Mesothelial cell of epicardium (in vitro differentiated cells): ENCODE measurements around the gene COL25A1. TPM values are rescaled to one million over a fixed set of nuclear protein-coding genes. Genes with fewer than 3 reads are reported as not detected.

Experiments used
- DNase-seq, 2 experiments: peaks; one replicate each; pipeline ENCODE4 v3.0.0; 2021; ENCODE audit warnings: low spot score in 2 of 2; ENCODE audit not compliant: unreplicated experiment in 2 of 2
- H3K27ac Mint-ChIP-seq: 2 replicates; pipeline ENCODE4 v1.8.0; 2021; ENCODE audit warnings: mixed read lengths
- H3K27me3 Mint-ChIP-seq: 2 replicates; pipeline ENCODE4 v1.8.0; 2021; ENCODE audit warnings: low read depth, mixed read lengths
- H3K36me3 Mint-ChIP-seq: 2 replicates; pipeline ENCODE4 v1.8.0; 2021; ENCODE audit warnings: mixed read lengths
- H3K4me1 Mint-ChIP-seq: 2 replicates; pipeline ENCODE4 v1.8.0; 2021; ENCODE audit warnings: mixed read lengths
- H3K4me3 Mint-ChIP-seq: 2 replicates; pipeline ENCODE4 v1.8.0; 2021; ENCODE audit warnings: mild to moderate bottlenecking, moderate library complexity, mixed read lengths
- H3K9me3 Mint-ChIP-seq: 2 replicates; pipeline ENCODE4 v1.8.0; 2021; ENCODE audit warnings: mixed read lengths
- total RNA-seq: library from RNA; stranded (reverse); gene quantifications from 3 replicates; pipeline ENCODE4 v1.2.1, GENCODE V29; 2021
- TF ChIP-seq, protein P1 (sequence below): fragments of 200-600 bp; sonication (generic); IDR thresholded peaks from one replicate; pipeline ENCODE4 v1.5.0; 2021; ENCODE audit warnings: antibody characterized with exemption; ENCODE audit not compliant: unreplicated experiment

The COL25A1 gene
- total RNA-seq, 1 donor from 2014 or later, result 56.7 TPM

DNA sequence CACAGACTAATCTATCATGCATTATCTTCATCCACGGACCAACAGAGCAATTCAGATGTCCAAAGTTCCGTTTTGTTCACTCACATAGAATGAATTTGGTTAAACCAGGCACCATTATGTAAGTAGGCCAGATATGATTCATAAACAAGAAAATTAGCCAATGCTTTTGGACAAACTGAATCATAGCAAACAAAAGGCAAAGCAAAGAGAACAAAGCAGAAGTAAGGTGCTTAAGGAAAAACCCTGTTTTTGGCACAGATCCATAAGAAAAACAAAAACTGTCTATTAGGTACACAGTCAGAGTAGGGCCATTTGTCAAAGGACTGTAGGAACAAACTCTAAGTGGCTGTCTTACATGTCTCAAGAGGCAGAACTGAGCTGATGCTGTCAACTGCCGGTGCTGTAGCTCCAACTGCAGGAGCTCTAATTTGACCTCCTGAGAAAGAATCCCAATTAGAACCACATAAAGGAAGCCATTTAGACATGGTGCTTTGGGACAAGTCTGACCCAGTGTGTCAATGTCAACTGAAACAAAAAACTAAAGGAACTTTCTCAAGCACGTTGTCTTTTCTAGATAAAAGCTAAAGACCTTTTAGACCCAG lies 146.7 kb downstream of the COL25A1 start:
- DNase-seq, result no peak
- Mint-ChIP-seq H3K4me1 (peaks cover 54% of the 10 kb centered on the region), H3K9me3 (no peaks in the 10 kb centered on the region), H3K36me3 (no peaks in the 10 kb centered on the region), H3K27me3 (no peaks in the 10 kb centered on the region), H3K27ac (peak overlapping the region; percentile 89), H3K4me3 (no peak overlapping the region)
- TF ChIP-seq, protein P1, sequence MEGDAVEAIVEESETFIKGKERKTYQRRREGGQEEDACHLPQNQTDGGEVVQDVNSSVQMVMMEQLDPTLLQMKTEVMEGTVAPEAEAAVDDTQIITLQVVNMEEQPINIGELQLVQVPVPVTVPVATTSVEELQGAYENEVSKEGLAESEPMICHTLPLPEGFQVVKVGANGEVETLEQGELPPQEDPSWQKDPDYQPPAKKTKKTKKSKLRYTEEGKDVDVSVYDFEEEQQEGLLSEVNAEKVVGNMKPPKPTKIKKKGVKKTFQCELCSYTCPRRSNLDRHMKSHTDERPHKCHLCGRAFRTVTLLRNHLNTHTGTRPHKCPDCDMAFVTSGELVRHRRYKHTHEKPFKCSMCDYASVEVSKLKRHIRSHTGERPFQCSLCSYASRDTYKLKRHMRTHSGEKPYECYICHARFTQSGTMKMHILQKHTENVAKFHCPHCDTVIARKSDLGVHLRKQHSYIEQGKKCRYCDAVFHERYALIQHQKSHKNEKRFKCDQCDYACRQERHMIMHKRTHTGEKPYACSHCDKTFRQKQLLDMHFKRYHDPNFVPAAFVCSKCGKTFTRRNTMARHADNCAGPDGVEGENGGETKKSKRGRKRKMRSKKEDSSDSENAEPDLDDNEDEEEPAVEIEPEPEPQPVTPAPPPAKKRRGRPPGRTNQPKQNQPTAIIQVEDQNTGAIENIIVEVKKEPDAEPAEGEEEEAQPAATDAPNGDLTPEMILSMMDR, result no peak

DNA sequence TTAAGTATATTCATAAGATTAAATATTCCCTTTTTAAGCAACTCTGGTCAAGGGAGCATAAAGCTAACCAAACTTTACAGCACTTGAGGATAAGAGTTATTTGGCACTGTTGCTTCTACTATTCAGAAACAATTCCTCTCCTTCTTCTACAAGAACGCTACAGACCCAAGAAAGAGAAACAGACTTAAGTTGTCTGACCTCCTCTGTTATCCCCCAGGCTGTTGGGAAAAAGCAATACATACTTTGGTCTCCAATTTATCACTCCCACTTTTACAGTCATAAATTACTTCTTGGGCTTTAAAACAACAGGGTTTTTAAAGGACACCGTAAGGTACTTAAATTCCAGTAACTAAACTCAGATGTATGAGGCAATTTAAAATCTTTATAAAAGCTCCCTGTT lies 147.4 kb downstream of the COL25A1 start:
- Mint-ChIP-seq H3K4me3 (no peak overlapping the region), H3K36me3 (no peaks in the 10 kb centered on the region), H3K9me3 (no peaks in the 10 kb centered on the region), H3K27me3 (no peaks in the 10 kb centered on the region), H3K4me1 (peaks cover 56% of the 10 kb centered on the region), H3K27ac (peak overlapping the region; percentile 89)
- TF ChIP-seq, protein P1, result no peak
- DNase-seq, result no peak

DNA sequence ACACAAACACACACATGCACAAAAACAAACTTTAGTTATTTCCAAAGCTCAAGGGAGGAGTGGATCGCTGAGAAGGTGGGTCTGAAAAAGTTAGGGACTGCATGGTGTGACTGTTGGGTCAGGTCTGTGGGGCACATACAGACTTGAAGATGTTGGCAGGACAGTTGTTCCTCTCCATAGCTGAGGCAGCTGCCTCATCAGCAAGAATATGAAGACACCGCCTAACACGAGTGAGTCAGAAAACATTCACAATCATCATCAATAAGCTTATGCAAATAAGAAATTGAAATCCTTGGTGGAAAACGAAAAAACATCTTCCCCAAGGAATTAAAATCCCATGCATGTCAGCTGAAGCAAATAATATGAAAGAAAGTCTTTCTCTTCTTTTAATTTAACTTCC lies 148.0 kb downstream of the COL25A1 start:
- H3K9me3 Mint-ChIP-seq, result no peaks in the 10 kb centered on the region
- TF ChIP-seq, protein P1, result no peak
- H3K27ac Mint-ChIP-seq, result peak overlapping the region; percentile 89
- H3K27me3 Mint-ChIP-seq, result no peaks in the 10 kb centered on the region
- DNase-seq, result no peak
- no peaks in the 10 kb centered on the region for H3K36me3 Mint-ChIP-seq
- peak overlapping the region; percentile 25 for H3K4me3 Mint-ChIP-seq
- H3K4me1 Mint-ChIP-seq, result peaks cover 59% of the 10 kb centered on the region

DNA sequence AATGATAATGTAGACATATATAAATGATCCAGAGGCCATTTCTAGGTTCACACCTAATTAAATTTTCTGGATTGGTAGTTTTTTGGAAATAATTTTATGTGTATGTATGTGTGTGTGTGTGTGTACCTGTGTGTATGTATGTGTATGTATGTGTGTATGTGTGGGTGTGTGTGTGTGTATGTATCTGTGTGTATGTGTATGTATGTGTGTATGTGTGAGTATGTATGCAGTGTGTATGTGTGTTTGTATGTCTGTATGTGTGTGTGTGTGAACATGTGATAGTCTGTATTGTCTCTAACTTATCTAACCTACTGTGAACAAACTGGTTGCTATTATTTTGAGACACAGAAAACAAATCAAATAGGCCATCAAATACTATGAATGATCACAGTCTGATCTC lies 152.6 kb downstream of the COL25A1 start:
- H3K36me3 Mint-ChIP-seq, result no peaks in the 10 kb centered on the region
- H3K27me3 Mint-ChIP-seq, result no peaks in the 10 kb centered on the region
- H3K27ac Mint-ChIP-seq, result no peak overlapping the region
- no peak overlapping the region for H3K4me3 Mint-ChIP-seq
- peaks cover 45% of the 10 kb centered on the region for H3K4me1 Mint-ChIP-seq
- DNase-seq, result no peak
- H3K9me3 Mint-ChIP-seq, result no peaks in the 10 kb centered on the region
- TF ChIP-seq, protein P1, result no peak

DNA sequence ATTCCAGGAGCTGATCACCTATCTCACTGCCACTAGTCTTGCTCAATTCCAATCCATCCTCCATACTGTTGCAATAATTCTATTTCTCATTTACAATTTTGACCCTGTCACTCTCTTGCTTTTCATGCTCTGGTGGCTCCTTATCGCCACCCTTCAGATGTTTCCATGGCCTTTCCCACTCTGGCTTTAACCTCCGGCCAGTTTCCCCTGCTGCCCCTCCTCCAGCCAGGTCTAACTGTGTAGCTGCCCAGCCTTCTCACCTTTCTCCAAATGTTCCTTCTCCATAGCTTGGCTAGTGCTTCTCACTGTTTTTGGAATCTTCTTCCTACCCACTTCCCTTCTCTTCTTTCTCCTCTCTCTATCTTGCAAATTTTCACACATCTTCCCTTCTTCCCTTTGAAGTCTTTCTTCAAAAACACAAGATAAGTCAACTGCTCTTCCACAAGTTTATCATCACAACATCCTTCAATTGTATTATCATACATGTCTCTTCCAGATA lies 153.8 kb downstream of the COL25A1 start:
- Mint-ChIP-seq H3K27ac (no peak overlapping the region), H3K27me3 (no peaks in the 10 kb centered on the region), H3K4me3 (no peak overlapping the region), H3K4me1 (peaks cover 38% of the 10 kb centered on the region), H3K9me3 (peaks cover under 1% of the 10 kb centered on the region), H3K36me3 (peaks cover 3% of the 10 kb centered on the region)
- TF ChIP-seq, protein P1, result no peak
- no peak for DNase-seq
